ENCODE measurements around the gene SFMBT1. TPM values are rescaled to one million over a fixed set of nuclear protein-coding genes. Genes with fewer than 3 reads are reported as not detected.

The SFMBT1 gene
- total RNA-seq, 1 experiment from 2014 or later = 11.8 TPM

DNA sequence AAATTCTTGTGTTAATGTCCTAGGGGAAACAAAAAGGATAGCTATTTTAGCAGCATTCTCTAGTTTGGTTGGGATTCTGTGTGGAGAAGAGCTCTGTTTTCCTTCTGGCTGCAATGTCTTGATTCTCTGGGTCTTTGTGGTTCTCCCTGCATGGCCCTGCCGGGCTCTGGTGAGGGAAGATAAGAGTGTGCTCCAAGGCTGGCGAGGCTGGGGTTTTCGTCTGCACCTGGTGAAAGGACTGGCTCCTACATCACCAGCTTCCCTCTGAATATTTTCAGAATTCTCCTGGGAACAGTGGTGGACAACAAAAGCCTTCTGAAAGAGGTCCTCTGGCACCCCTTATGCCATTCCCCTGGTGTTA is 38.1 kb upstream of the SFMBT1 start:
- no peak overlapping the region for H3K4me3 Mint-ChIP-seq (ENCODE audit: unreplicated experiment)
- intact Hi-C loops (cut with micrococcal nuclease) = no loop called here
- TF ChIP-seq, protein P1, sequence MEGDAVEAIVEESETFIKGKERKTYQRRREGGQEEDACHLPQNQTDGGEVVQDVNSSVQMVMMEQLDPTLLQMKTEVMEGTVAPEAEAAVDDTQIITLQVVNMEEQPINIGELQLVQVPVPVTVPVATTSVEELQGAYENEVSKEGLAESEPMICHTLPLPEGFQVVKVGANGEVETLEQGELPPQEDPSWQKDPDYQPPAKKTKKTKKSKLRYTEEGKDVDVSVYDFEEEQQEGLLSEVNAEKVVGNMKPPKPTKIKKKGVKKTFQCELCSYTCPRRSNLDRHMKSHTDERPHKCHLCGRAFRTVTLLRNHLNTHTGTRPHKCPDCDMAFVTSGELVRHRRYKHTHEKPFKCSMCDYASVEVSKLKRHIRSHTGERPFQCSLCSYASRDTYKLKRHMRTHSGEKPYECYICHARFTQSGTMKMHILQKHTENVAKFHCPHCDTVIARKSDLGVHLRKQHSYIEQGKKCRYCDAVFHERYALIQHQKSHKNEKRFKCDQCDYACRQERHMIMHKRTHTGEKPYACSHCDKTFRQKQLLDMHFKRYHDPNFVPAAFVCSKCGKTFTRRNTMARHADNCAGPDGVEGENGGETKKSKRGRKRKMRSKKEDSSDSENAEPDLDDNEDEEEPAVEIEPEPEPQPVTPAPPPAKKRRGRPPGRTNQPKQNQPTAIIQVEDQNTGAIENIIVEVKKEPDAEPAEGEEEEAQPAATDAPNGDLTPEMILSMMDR (IDR thresholded peaks at IDR 0.05; ENCODE audit: unreplicated experiment) = no peak
- no peaks in the 10 kb centered on the region for H3K9me3 Mint-ChIP-seq (ENCODE audit: unreplicated experiment)
- no peak for DNase-seq (ENCODE audit: unreplicated experiment)
- CTCF ChIA-PET = interaction anchor here (0.7 to 1.6 kb wide), 4 partner anchors 11 to 342 kb away, joined by 3 to 11 read pairs (median 3); no protein-coding TSS in a partner anchor
- H3K4me1 Mint-ChIP-seq (ENCODE audit: insufficient read depth, unreplicated experiment) = no peaks in the 10 kb centered on the region
- no TSS peak for BruUV-seq (replicated peaks)
- POLR2A ChIA-PET = interaction anchor here (0.7 kb wide), 1 partner anchor 36 kb away, joined by 3 read pairs; no protein-coding TSS in a partner anchor
- H3K27ac Mint-ChIP-seq (ENCODE audit: low read depth, unreplicated experiment) = no peak overlapping the region
- H3K36me3 Mint-ChIP-seq (ENCODE audit: insufficient read depth, unreplicated experiment) = peaks cover 23% of the 10 kb centered on the region
- no peaks in the 10 kb centered on the region for H3K27me3 Mint-ChIP-seq (ENCODE audit: insufficient read depth, unreplicated experiment)

DNA sequence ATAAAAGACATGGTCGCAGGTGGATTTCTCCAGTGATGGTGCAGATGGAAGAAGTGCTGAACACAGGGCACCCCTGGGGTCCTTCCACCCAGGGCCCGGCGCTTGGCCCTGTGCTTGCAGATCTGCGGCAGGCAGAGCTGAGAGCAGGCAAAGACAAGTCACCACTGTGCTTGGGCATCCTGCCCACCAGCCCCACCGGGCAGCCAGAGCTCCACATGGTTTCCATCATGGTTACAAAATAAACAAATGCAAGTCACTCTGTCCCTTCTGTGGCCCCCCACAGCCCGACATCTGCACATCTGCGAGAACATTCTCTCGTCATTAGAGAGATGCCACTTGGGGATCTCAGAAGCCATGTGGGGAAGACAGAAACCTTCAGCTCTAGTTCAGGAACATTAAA is 37.6 kb upstream of the SFMBT1 start:
- ChIA-PET CTCF (interaction anchor here (0.6 to 1.6 kb wide), 7 partner anchors 10 to 341 kb away, joined by 3 to 11 read pairs (median 3); no protein-coding TSS in a partner anchor), POLR2A (interaction anchor here (0.7 kb wide), 1 partner anchor 36 kb away, joined by 3 read pairs; no protein-coding TSS in a partner anchor)
- Mint-ChIP-seq H3K4me1 (ENCODE audit: insufficient read depth, unreplicated experiment) (no peaks in the 10 kb centered on the region), H3K36me3 (ENCODE audit: insufficient read depth, unreplicated experiment) (peaks cover 23% of the 10 kb centered on the region), H3K27ac (ENCODE audit: low read depth, unreplicated experiment) (no peak overlapping the region), H3K9me3 (ENCODE audit: unreplicated experiment) (no peaks in the 10 kb centered on the region), H3K27me3 (ENCODE audit: insufficient read depth, unreplicated experiment) (no peaks in the 10 kb centered on the region), H3K4me3 (ENCODE audit: unreplicated experiment) (no peak overlapping the region)
- intact Hi-C loops (cut with micrococcal nuclease) = no loop called here
- no peak for DNase-seq (ENCODE audit: unreplicated experiment)
- BruUV-seq (replicated peaks) = no TSS peak
- TF ChIP-seq, protein P1 (IDR thresholded peaks at IDR 0.05; ENCODE audit: unreplicated experiment) = no peak

DNA sequence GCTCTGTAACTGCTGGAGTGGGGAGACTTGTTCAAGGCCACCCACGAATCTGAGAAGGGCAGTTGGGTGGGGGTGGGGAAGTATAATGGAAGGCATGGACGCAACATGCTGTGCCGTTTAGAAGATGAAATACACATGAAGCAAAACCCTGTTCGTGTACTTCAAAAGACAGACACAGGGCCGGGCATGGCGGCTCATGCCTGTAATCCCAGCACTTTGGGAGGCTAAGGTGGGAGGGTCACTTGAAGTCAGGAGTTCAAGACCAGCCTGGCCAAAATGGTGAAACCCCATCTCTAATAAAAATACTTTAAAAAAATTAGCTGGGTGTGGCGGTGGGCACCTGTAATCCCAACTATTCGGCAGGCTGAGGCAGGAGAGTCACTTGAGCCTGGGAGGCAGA is 36.9 kb upstream of the SFMBT1 start:
- H3K9me3 Mint-ChIP-seq (ENCODE audit: unreplicated experiment) = no peaks in the 10 kb centered on the region
- no peak for DNase-seq (ENCODE audit: unreplicated experiment)
- ChIA-PET CTCF (interaction anchor here (1.5 kb wide), 1 partner anchor 232 kb away, joined by 3 read pairs; no protein-coding TSS in a partner anchor), POLR2A (no interaction called here)
- intact Hi-C loops (cut with micrococcal nuclease) = no loop called here
- TF ChIP-seq, protein P1 (IDR thresholded peaks at IDR 0.05; ENCODE audit: unreplicated experiment) = no peak
- H3K27ac Mint-ChIP-seq (ENCODE audit: low read depth, unreplicated experiment) = no peak overlapping the region
- H3K36me3 Mint-ChIP-seq (ENCODE audit: insufficient read depth, unreplicated experiment) = peaks cover 17% of the 10 kb centered on the region
- H3K4me3 Mint-ChIP-seq (ENCODE audit: unreplicated experiment) = no peak overlapping the region
- H3K27me3 Mint-ChIP-seq (ENCODE audit: insufficient read depth, unreplicated experiment) = no peaks in the 10 kb centered on the region
- no TSS peak for BruUV-seq (replicated peaks)
- no peaks in the 10 kb centered on the region for H3K4me1 Mint-ChIP-seq (ENCODE audit: insufficient read depth, unreplicated experiment)

DNA sequence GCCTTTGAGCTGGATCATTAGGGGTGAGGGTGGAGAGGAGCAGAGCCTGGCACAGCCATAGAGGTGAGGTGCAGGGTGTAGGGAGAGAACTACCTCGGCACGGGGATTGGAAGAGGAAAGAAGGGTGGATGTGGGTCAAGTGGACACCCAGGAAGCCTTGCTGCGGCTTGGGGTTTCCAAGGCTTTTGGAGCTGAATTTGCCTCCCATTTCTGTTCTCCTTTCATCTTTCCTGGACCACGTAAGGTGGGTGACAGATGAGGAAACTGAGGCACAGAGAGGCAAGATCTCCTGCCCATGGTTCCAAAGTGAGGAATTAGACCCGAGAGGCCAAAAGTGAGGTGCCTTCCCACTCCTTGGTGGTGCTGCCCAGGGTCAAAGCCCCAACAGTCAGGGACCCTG is 35.4 kb upstream of the SFMBT1 start:
- intact Hi-C loops (cut with micrococcal nuclease) = no loop called here
- CTCF ChIA-PET = interaction anchor here (1.2 kb wide), 1 partner anchor 30 kb away, joined by 3 read pairs; no protein-coding TSS in a partner anchor
- H3K36me3 Mint-ChIP-seq (ENCODE audit: insufficient read depth, unreplicated experiment) = peaks cover 7% of the 10 kb centered on the region
- POLR2A ChIA-PET = interaction anchor here (0.5 kb wide), 1 partner anchor 41 kb away, joined by 5 read pairs; no protein-coding TSS in a partner anchor
- no peaks in the 10 kb centered on the region for H3K27me3 Mint-ChIP-seq (ENCODE audit: insufficient read depth, unreplicated experiment)
- BruUV-seq (replicated peaks) = no TSS peak
- no peak overlapping the region for H3K4me3 Mint-ChIP-seq (ENCODE audit: unreplicated experiment)
- no peaks in the 10 kb centered on the region for H3K4me1 Mint-ChIP-seq (ENCODE audit: insufficient read depth, unreplicated experiment)
- H3K27ac Mint-ChIP-seq (ENCODE audit: low read depth, unreplicated experiment) = no peak overlapping the region
- TF ChIP-seq, protein P1 (IDR thresholded peaks at IDR 0.05; ENCODE audit: unreplicated experiment) = no peak
- DNase-seq (ENCODE audit: unreplicated experiment) = no peak
- H3K9me3 Mint-ChIP-seq (ENCODE audit: unreplicated experiment) = no peaks in the 10 kb centered on the region

Data from MCF 10A (cell line).